Hippocampal formation (tissue), 2 donors: ENCODE measurements around the gene EXOC3L4.

ENCODE experiments used
- DNase-seq, 2 donors: peaks; one replicate each; lab custom pipeline; 2025; lab: John Stamatoyannopoulos, UW

Gene EXOC3L4

GRCh38 chr14:103070971-103071542 is 23.5 kb upstream of the EXOC3L4 start:
- no peak for DNase-seq

GRCh38 chr14:103071544-103072251 is 22.8 kb upstream of the EXOC3L4 start:
- no peak for DNase-seq

- no peak for DNase-seq
Measured at GRCh38 chr14:103072595-103073366, 21.7 kb upstream of the EXOC3L4 start.

GRCh38 chr14:103073367-103073875 is 21.1 kb upstream of the EXOC3L4 start:
- DNase-seq = no peak

- no peak for DNase-seq
Measured at GRCh38 chr14:103073876-103074728, 20.4 kb upstream of the EXOC3L4 start.

GRCh38 chr14:103074729-103075367 is 19.7 kb upstream of the EXOC3L4 start:
- DNase-seq = no peak

- DNase-seq = peak; percentile 33 to 43
Measured at GRCh38 chr14:103078420-103078749, 16.1 kb upstream of the EXOC3L4 start.

GRCh38 chr14:103078860-103079587 is 15.5 kb upstream of the EXOC3L4 start:
- no peak for DNase-seq

GRCh38 chr14:103081951-103082350 is 12.6 kb upstream of the EXOC3L4 start:
- DNase-seq = no peak

GRCh38 chr14:103084021-103084919 is 10.3 kb upstream of the EXOC3L4 start, which contains the start of gene LBHD2:
Gene LBHD2, plus strand, starts transcription at chr14:103084210. Its CDS starts 1,803 bp downstream, at chr14:103086013.
- DNase-seq = no peak

GRCh38 chr14:103085106-103086091 is 9.1 kb upstream of the EXOC3L4 start:
- no peak for DNase-seq

GRCh38 chr14:103086771-103087342 is 7.7 kb upstream of the EXOC3L4 start:
- DNase-seq = no peak

- no peak for DNase-seq
Measured at GRCh38 chr14:103087343-103087835, 7.1 kb upstream of the EXOC3L4 start.

GRCh38 chr14:103088921-103089320 is 5.6 kb upstream of the EXOC3L4 start:
- DNase-seq = no peak

GRCh38 chr14:103089386-103090335 is 4.9 kb upstream of the EXOC3L4 start:
- no peak for DNase-seq

GRCh38 chr14:103090481-103091020 is 4.0 kb upstream of the EXOC3L4 start:
- no peak for DNase-seq
